Neutrophil (primary cell): ENCODE results near the gene PRSS53.

Experiments
- H3K27ac ChIP-seq: fragments of 200-600 bp; sonication (generic); 2 replicates; pipeline ENCODE4 v1.5.1; 2016; ENCODE audit warnings: mild to moderate bottlenecking, moderate library complexity
- H3K27me3 ChIP-seq: fragments of 200-600 bp; sonication (generic); 2 replicates; pipeline ENCODE4 v1.6.0; 2016; ENCODE audit warnings: mild to moderate bottlenecking
- H3K36me3 ChIP-seq: fragments of 200-600 bp; sonication (generic); 2 replicates; pipeline ENCODE4 v1.5.1; 2017
- H3K4me1 ChIP-seq, 2 experiments: fragments of 200-600 bp in 1 of 2; sonication (generic) in 1 of 2; 1 replicate in 1 of 2; 2 replicates in 1 of 2; pipeline versions ENCODE4 v1.5.1 to v1.6.1; 2013 to 2016; ENCODE audit warnings: low read depth in 1 of 2, low read length in 1 of 2, mild to moderate bottlenecking in 1 of 2, moderate library complexity in 1 of 2; ENCODE audit not compliant: control insufficient read depth in 1 of 2, insufficient read depth in 1 of 2
- H3K4me3 ChIP-seq, 2 experiments: fragments of 200-600 bp in 1 of 2; sonication (generic) in 1 of 2; 1 replicate in 1 of 2; 2 replicates in 1 of 2; pipeline ENCODE4 v1.5.1; 2013 to 2016; ENCODE audit warnings: low read depth in 1 of 2, low read length in 1 of 2, mild to moderate bottlenecking in 1 of 2, moderate library complexity in 1 of 2
- H3K9me3 ChIP-seq: fragments of 200-600 bp; sonication (generic); 2 replicates; pipeline ENCODE4 v1.5.1; 2016
- TF ChIP-seq, protein P1 (sequence below): fragments of 200-600 bp; sonication (generic); IDR thresholded peaks from 2 replicates; pipeline ENCODE4 v1.5.1; 2016; ENCODE audit warnings: antibody characterized with exemption

The PRSS53 gene

DNA sequence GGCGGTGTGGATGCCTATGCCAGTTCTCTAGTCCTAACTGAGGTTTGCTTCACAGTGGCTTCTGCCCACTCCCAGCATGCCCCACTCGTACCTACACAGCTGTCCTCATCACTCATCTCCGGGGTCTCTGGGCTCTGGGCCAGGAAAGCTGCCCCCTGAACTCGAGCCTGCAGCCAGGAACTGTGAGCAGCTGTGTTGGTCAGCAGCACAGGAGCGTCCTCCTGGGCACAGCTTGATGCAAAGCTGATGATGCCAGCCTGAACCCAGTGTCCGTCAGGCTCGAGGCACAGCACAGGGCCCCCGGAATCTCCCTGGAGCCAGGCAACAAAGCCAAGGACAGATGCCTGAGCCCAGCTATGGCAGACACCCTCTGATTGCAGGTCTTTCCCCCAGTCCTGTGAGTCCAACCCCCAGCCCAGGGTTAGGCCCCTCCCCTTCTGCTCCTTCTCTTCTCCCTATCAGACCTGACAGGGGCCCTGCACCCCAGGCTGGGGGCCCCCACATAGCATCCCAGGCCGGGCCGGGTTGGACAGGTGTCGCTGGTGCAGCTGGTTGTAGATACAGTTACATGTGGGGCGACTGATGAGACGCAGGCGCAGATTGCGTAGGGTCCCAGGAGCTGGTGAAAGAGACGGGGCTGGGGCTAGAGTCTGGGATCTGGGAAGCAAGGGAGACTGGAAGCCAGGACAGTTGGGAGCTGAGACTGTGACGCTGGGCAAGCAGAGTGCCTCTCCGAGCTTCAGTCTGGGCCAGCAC lies 2.7 kb downstream of the PRSS53 start:
- H3K4me1 ChIP-seq, result peaks cover 0 to 3% of the 10 kb centered on the region in 2 experiments

DNA sequence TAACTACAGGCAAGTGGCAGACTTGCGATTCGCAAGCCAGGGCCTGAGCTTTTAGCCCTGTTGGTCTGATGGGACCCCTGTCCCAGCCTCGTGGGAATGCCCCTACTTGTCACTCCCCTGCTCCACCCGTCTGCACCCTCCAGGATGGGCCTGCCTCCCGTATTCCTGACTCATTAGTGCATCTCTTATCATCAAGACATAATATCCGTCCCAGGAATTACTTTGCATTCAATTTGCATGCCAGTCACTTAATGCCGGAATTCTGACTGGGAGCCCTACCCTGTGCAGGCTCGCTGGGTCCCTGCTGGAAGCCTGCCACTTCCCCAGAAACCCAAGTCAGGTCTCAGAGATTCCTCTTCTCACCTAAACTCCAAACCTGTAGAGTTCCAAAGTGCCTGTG lies 3.3 kb downstream of the PRSS53 start:
- TF ChIP-seq, protein P1, sequence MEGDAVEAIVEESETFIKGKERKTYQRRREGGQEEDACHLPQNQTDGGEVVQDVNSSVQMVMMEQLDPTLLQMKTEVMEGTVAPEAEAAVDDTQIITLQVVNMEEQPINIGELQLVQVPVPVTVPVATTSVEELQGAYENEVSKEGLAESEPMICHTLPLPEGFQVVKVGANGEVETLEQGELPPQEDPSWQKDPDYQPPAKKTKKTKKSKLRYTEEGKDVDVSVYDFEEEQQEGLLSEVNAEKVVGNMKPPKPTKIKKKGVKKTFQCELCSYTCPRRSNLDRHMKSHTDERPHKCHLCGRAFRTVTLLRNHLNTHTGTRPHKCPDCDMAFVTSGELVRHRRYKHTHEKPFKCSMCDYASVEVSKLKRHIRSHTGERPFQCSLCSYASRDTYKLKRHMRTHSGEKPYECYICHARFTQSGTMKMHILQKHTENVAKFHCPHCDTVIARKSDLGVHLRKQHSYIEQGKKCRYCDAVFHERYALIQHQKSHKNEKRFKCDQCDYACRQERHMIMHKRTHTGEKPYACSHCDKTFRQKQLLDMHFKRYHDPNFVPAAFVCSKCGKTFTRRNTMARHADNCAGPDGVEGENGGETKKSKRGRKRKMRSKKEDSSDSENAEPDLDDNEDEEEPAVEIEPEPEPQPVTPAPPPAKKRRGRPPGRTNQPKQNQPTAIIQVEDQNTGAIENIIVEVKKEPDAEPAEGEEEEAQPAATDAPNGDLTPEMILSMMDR, result no peak
- Histone ChIP-seq H3K4me3 (no peak overlapping the region), H3K4me1 (peaks cover 0 to 3% of the 10 kb centered on the region in 2 experiments), H3K27ac (peak overlapping the region; percentile 13), H3K27me3 (no peaks in the 10 kb centered on the region), H3K36me3 (peaks cover 84% of the 10 kb centered on the region), H3K9me3 (no peaks in the 10 kb centered on the region)

More for the DNA sequence above, 2.7 kb downstream of the PRSS53 start:
- no peak overlapping the region for H3K4me3 ChIP-seq
- no peaks in the 10 kb centered on the region for H3K9me3 ChIP-seq
- H3K36me3 ChIP-seq, result peaks cover 81% of the 10 kb centered on the region
- TF ChIP-seq, protein P1, result no peak
- no peaks in the 10 kb centered on the region for H3K27me3 ChIP-seq
- no peak overlapping the region for H3K27ac ChIP-seq

DNA sequence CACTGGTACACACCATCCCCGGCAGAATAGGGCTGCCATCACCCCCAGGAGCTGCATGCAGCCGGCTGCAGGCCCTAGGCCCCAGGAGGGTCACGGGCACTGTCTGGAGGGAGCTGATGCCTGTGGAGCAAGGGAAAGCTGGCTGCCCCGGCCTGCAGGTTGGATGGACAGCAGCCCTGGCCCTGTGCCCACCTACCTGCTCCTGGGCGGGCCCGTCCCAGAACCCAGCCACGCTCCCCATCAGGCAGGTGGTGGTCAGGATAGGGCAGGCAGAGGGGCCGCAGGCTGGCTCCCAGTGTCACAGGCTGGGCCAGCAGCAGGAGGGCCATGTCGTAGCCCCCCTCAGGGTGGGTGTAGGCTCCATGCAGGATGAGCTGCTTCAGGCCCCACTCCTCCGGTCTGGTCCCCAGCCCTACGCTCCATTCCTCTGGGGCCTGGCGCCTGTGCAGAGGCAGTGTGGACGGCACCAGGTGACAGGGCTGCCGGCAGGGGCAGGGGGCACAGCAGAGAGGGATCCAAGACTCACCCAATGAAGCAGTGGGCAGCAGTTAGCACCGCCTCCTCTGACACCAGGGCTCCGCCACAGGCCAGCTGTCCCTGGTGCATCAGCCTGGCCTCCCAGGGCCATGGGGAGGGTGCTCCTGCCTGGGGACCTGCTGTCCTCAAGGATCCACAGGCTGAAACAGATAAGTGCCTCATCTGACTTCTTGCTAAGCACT lies 4.0 kb downstream of the PRSS53 start:
- no peaks in the 10 kb centered on the region for H3K9me3 ChIP-seq
- no peak overlapping the region for H3K4me3 ChIP-seq
- peaks cover 89% of the 10 kb centered on the region for H3K36me3 ChIP-seq
- peaks cover 4 to 8% of the 10 kb centered on the region in 2 experiments for H3K4me1 ChIP-seq
- TF ChIP-seq, protein P1, result no peak
- H3K27me3 ChIP-seq, result no peaks in the 10 kb centered on the region
- H3K27ac ChIP-seq, result peak overlapping the region; percentile 13

DNA sequence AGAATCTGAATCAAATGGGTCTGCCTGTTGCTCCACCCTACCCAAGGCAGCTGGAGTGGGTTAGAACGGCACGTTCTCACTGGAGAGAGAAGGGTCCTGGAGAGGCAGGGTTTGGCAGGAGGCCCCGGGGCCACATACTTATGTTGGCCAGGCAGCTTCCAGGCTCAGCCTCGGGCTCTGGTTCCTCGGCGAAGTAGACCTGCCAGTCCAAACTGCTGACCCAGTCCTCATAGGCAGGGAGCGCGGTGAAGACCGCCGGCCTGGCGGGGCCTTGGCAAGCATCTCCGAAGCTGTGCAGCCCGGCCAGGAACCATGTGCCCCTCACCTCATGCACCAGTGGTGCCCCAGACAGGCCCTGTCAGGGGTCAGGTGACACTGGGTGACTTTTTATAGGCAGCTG lies 4.8 kb downstream of the PRSS53 start:
- no peaks in the 10 kb centered on the region for H3K27me3 ChIP-seq
- no peak overlapping the region for H3K27ac ChIP-seq
- no peak overlapping the region for H3K4me3 ChIP-seq
- no peaks in the 10 kb centered on the region for H3K9me3 ChIP-seq
- TF ChIP-seq, protein P1, result no peak
- H3K36me3 ChIP-seq, result peaks cover 92% of the 10 kb centered on the region
- peaks cover 12 to 15% of the 10 kb centered on the region in 2 experiments for H3K4me1 ChIP-seq

DNA sequence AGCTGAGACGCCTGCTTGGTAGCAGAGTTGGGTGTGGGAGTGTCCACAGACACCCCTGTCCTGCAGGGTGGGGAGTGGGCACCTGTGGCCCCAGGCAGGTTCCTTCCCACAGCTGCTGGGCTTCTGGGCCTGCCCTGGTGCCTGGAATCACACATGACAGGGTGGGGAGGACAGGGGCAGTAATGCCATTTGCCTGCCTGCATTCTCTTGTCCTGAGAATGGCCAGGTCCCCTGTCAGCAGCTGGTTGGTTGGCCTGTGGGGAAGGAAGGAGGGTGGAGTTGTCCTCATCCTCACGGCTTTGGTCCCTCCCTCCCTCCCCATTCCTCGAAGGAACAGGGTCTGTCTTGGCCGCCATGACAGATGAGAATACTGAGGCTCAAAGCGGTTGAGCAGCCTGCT lies 5.2 kb downstream of the PRSS53 start:
- no peaks in the 10 kb centered on the region for H3K27me3 ChIP-seq
- H3K9me3 ChIP-seq, result no peaks in the 10 kb centered on the region
- H3K4me1 ChIP-seq, result peaks cover 16 to 19% of the 10 kb centered on the region in 2 experiments
- no peak overlapping the region for H3K4me3 ChIP-seq
- peaks cover 92% of the 10 kb centered on the region for H3K36me3 ChIP-seq
- TF ChIP-seq, protein P1, result no peak
- H3K27ac ChIP-seq, result no peak overlapping the region
